Keratinocyte (primary cell): ENCODE measurements around the gene OR6J1. TPM values are rescaled to one million over a fixed set of nuclear protein-coding genes. Genes with fewer than 3 reads are reported as not detected.

Experiments used
- DNase-seq: peaks from one replicate; pipeline ENCODE4 v3.0.0-alpha.2; 2011; ENCODE audit warnings: low read depth, missing footprints, low spot score
- FAIRE-seq: peaks from 2 replicates; lab custom pipeline; 2011; peaks lifted over from hg19 to GRCh38; lab: Jason Lieb, UNC
- H2AFZ ChIP-seq: 2 replicates; pipeline ENCODE4 v1.6.0; 2012; ENCODE audit warnings: low read length, control low read depth, inconsistent platforms; ENCODE audit not compliant: control insufficient read depth
- H3K27ac ChIP-seq: 2 replicates; pipeline ENCODE4 v1.5.1; 2011; ENCODE audit warnings: low read length; ENCODE audit not compliant: control insufficient read depth, insufficient read depth
- H3K27me3 ChIP-seq: 3 replicates; pipeline ENCODE4 v1.6.0; 2011; ENCODE audit warnings: low read length; ENCODE audit not compliant: control insufficient read depth, insufficient read depth; ENCODE audit errors: extremely low read depth
- H3K36me3 ChIP-seq, 2 experiments: 2 replicates in 1 of 2; 3 replicates in 1 of 2; pipeline ENCODE4 v1.5.1; 2011; ENCODE audit warnings: low read length in 2 of 2, mild to moderate bottlenecking in 1 of 2; ENCODE audit not compliant: control insufficient read depth in 2 of 2, insufficient read depth in 2 of 2; ENCODE audit errors: extremely low read depth in 1 of 2
- H3K4me1 ChIP-seq: 3 replicates; pipeline ENCODE4 v1.5.1; 2011; ENCODE audit warnings: low read length; ENCODE audit not compliant: control insufficient read depth, insufficient read depth; ENCODE audit errors: extremely low read depth
- H3K4me2 ChIP-seq: 3 replicates; pipeline ENCODE4 v1.6.0; 2011; ENCODE audit warnings: low read depth, low read length; ENCODE audit not compliant: control insufficient read depth, insufficient read depth; ENCODE audit errors: extremely low read depth
- H3K4me3 ChIP-seq, 3 experiments: fragments of 200-600 bp in 1 of 3; sonication (generic) in 1 of 3; 2 replicates in 2 of 3; 3 replicates in 1 of 3; pipeline ENCODE4 v1.5.1; 2011 to 2016; ENCODE audit warnings: low read length in 3 of 3, mild to moderate bottlenecking in 3 of 3, control low read depth in 2 of 3, inconsistent platforms in 1 of 3, low read depth in 1 of 3, mixed read lengths in 1 of 3, mixed run types in 1 of 3, moderate library complexity in 1 of 3; ENCODE audit not compliant: control insufficient read depth in 2 of 3, insufficient read depth in 2 of 3; ENCODE audit errors: extremely low read depth in 1 of 3
- H3K79me2 ChIP-seq: 2 replicates; pipeline ENCODE4 v1.6.0; 2012; ENCODE audit warnings: low read length; ENCODE audit not compliant: control insufficient read depth, insufficient read depth
- H3K9ac ChIP-seq: 3 replicates; pipeline ENCODE4 v1.6.0; 2011; ENCODE audit warnings: low read length; ENCODE audit not compliant: control insufficient read depth, insufficient read depth; ENCODE audit errors: extremely low read depth
- H3K9me1 ChIP-seq: 3 replicates; pipeline ENCODE4 v1.6.0; 2011; ENCODE audit warnings: low read length; ENCODE audit not compliant: control insufficient read depth, insufficient read depth; ENCODE audit errors: extremely low read depth
- H3K9me3 ChIP-seq: 2 replicates; pipeline ENCODE4 v1.5.1; 2012; ENCODE audit warnings: low read depth, low read length; ENCODE audit not compliant: control insufficient read depth
- H4K20me1 ChIP-seq: 3 replicates; pipeline ENCODE4 v1.6.0; 2011; ENCODE audit warnings: low read length; ENCODE audit not compliant: control insufficient read depth, insufficient read depth; ENCODE audit errors: extremely low read depth
- CTCF ChIP-seq, 3 experiments: IDR thresholded peaks in 1 of 3; conservative IDR thresholded peaks in 1 of 3; optimal IDR thresholded peaks in 1 of 3; 2 replicates in 2 of 3; 3 replicates in 1 of 3; pipeline versions ENCODE3 to v1.5.1; 2011; ENCODE audit warnings: low read length in 3 of 3, mild to moderate bottlenecking in 3 of 3, moderate library complexity in 2 of 3, control low read depth in 1 of 3, inconsistent platforms in 1 of 3; ENCODE audit not compliant: insufficient read depth in 2 of 3; ENCODE audit errors: extremely low read depth in 1 of 3
- EZH2 ChIP-seq: IDR thresholded peaks from one replicate; pipeline ENCODE4 v1.6.1; 2012; ENCODE audit warnings: inconsistent platforms, mild to moderate bottlenecking, low read length, moderate library complexity
- dilution Hi-C: fragments of 300-500 bp; cut with MboI; formaldehyde crosslinking; loops from one replicate; pipeline ENCODE4 v1.7.0; 2020; ENCODE audit warnings: low sequenced_read_pairs; ENCODE audit not compliant: extremely low pct_ligation_motif_present
- polyA plus RNA-seq, 5 experiments: library from polyadenylated mRNA; depleted of rRNA in 3 of 5; stranded (reverse) in 3 of 5; stranded (forward) in 1 of 5; unstranded in 1 of 5; fragments of >200 nt; gene quantifications; 1 replicate in 1 of 5; 2 replicates in 3 of 5; 3 replicates in 1 of 5; pipeline versions ENCODE4 v1.2.1 to v1.2.3, GENCODE V29; 2011 to 2012; ENCODE audit warnings: missing spikeins in 2 of 5, low read depth in 1 of 5, low replicate concordance in 1 of 5

The OR6J1 gene
- polyA plus RNA-seq, 1 donor (not counting 4 experiments of a cell fraction or from before 2014, with no cell fraction given) = not detected

- TF ChIP-seq CTCF (optimal IDR thresholded peaks at IDR 0.05 in 1 of 3, IDR thresholded peaks at IDR 0.05 in 1 of 3, conservative IDR thresholded peaks at IDR 0.05 in 1 of 3; ENCODE audit: extremely low read depth in 1 of 3, insufficient read depth in 2 of 3, low read length in 3 of 3) (no peak), EZH2 (no peak)
- Histone ChIP-seq H3K79me2 (no peaks in the 10 kb centered on the region), H3K4me3 (no peak overlapping the region), H3K4me2 (no peak overlapping the region), H3K36me3 (peaks cover 19 to 26% of the 10 kb centered on the region in 2 experiments), H3K9me3 (no peaks in the 10 kb centered on the region), H3K4me1 (peaks cover 18% of the 10 kb centered on the region), H3K27ac (no peak overlapping the region), H2AFZ (no peak overlapping the region), H4K20me1 (no peaks in the 10 kb centered on the region), H3K9ac (no peak overlapping the region), H3K9me1 (no peaks in the 10 kb centered on the region), H3K27me3 (no peaks in the 10 kb centered on the region)
- FAIRE-seq = no peak
- dilution Hi-C loops = no loop called here
- DNase-seq = no peak
Observed at GRCh38 chr14:22610931-22611330, 33.2 kb downstream of the OR6J1 start.

GRCh38 chr14:22607291-22607690 is 36.9 kb downstream of the OR6J1 start:
- Histone ChIP-seq H3K4me2 (no peak overlapping the region), H3K36me3 (peaks cover 26 to 37% of the 10 kb centered on the region in 2 experiments), H3K4me1 (peaks cover 10% of the 10 kb centered on the region), H3K27ac (no peak overlapping the region), H3K79me2 (no peaks in the 10 kb centered on the region), H2AFZ (no peak overlapping the region), H3K9me1 (no peaks in the 10 kb centered on the region), H4K20me1 (no peaks in the 10 kb centered on the region), H3K27me3 (no peaks in the 10 kb centered on the region), H3K4me3 (no peak overlapping the region), H3K9me3 (no peaks in the 10 kb centered on the region), H3K9ac (no peak overlapping the region)
- TF ChIP-seq EZH2 = no peak
- no peak for TF ChIP-seq CTCF (optimal IDR thresholded peaks at IDR 0.05 in 1 of 3, IDR thresholded peaks at IDR 0.05 in 1 of 3, conservative IDR thresholded peaks at IDR 0.05 in 1 of 3; ENCODE audit: extremely low read depth in 1 of 3, insufficient read depth in 2 of 3, low read length in 3 of 3)
- dilution Hi-C loops = no loop called here
- DNase-seq (no peak), FAIRE-seq (no peak)
